ENCODE measurements around the gene FNDC4.
"Not testable (repeated sequence)": the region's sequence is repeated elsewhere in the genome, so short reads cannot be mapped to it uniquely, and the experiment has no call there.

The FNDC4 gene

DNA sequence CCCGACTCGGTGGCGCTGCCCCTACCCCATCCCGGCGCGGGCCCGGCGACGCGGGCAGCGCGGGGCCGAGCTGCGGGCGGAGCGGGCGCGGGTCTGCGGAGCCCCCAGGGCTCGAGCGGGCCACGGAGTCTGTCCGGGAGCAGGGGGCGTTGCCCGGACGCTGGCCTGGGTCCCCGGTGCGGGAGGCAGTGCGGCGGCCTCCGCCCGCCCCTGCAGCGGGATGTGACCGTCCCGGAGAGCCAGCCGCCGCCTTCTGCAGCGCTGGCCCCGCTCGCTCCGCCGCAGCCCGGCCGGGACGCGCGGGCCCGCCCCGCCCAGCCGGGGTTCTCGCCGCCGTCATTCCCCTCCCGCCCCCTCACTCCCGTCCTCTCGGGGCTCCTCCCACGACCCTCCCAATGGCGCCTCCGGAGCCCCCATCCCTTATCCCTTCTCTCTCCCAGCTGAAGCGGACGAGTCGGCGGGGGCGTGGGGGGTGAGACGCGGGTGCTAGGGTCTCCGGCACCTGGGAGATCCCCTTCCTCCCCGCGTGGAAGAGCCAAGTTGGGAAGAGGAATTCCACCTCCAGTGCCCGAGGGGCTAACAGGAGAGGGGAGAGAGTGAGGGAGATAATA lies at the start of gene FNDC4:
FNDC4 (minus strand) TSS at position 257 of the 611 bp plus-strand sequence. CDS start 521 bp downstream, outside the sequence.
- TF ChIP-seq FOXP2 (optimal IDR thresholded peaks at IDR 0.05; ENCODE audit: control extremely low read depth, extremely low read length, insufficient read depth) = no peak
- no peak for TF ChIP-seq EZH2 (IDR thresholded peaks at IDR 0.05)
- TF ChIP-seq POLR2AphosphoS5 (IDR thresholded peaks at IDR 0.05; ENCODE audit: borderline replicate concordance, low read depth, low read length) = no peak
- Histone ChIP-seq H3K4me3 (peak within 1 kb of the TSS; percentile 83), H3K9me3 (ENCODE audit: low read depth, low read length) (no peaks in the 10 kb centered on the region), H3K27ac (no peak within 1 kb of the TSS), H3K9ac (ENCODE audit: insufficient read length) (peak within 1 kb of the TSS; percentile 57), H3K36me3 (ENCODE audit: insufficient read depth, low read length) (no peaks in the 10 kb centered on the region)
- no peak for DNase-seq (ENCODE audit: low read depth, low spot score)

DNA sequence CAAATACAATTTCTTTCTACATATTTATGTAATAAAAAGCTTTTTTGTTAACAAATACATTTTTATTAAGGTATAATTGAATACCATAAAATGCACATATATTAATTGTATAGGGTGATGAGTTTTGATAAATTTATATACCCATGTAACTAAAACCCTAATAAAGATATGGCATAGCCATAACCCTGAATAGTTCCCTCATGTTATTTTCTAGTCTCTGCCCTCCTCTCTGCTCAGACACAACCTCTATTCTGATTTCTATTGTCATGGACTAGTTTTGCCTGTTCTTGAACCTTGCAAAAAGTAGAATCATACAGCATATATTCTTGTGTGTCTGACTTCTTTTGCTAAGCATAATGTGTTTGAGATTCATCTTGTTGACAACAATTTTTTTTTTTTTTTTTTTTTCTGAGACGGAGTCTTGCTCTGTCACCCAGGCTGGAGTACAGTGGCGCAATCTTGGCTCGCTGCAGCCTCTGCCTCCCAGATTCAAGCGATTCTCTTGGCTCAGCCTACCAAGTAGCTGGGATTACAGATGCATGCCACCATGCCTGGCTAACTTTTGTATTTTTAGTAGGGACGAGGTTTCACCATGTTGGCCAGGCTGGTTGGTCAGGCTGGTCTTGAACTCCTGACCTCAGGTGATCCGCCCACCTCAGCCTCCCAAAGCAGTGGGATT lies 49.3 kb upstream of the FNDC4 start:
- Histone ChIP-seq H3K9ac (ENCODE audit: insufficient read length) (no peak overlapping the region), H3K9me3 (ENCODE audit: low read depth, low read length) (no peaks in the 10 kb centered on the region), H3K36me3 (ENCODE audit: insufficient read depth, low read length) (no peaks in the 10 kb centered on the region), H3K4me3 (no peak overlapping the region), H3K27ac (no peak overlapping the region)
- TF ChIP-seq EZH2 (IDR thresholded peaks at IDR 0.05) (no peak), POLR2AphosphoS5 (IDR thresholded peaks at IDR 0.05; ENCODE audit: borderline replicate concordance, low read depth, low read length) (no peak), FOXP2 (optimal IDR thresholded peaks at IDR 0.05; ENCODE audit: control extremely low read depth, extremely low read length, insufficient read depth) (no peak)
- DNase-seq (ENCODE audit: low read depth, low spot score) = no peak

GRCh38 chr2:27539649-27540048 lies 44.6 kb upstream of the FNDC4 start:
- H3K4me3 ChIP-seq; H3K9ac ChIP-seq (ENCODE audit: insufficient read length); H3K27ac ChIP-seq; H3K9me3 ChIP-seq (ENCODE audit: low read depth, low read length); DNase-seq (ENCODE audit: low read depth, low spot score); H3K36me3 ChIP-seq (ENCODE audit: insufficient read depth, low read length): not testable (repeated sequence)

DNA sequence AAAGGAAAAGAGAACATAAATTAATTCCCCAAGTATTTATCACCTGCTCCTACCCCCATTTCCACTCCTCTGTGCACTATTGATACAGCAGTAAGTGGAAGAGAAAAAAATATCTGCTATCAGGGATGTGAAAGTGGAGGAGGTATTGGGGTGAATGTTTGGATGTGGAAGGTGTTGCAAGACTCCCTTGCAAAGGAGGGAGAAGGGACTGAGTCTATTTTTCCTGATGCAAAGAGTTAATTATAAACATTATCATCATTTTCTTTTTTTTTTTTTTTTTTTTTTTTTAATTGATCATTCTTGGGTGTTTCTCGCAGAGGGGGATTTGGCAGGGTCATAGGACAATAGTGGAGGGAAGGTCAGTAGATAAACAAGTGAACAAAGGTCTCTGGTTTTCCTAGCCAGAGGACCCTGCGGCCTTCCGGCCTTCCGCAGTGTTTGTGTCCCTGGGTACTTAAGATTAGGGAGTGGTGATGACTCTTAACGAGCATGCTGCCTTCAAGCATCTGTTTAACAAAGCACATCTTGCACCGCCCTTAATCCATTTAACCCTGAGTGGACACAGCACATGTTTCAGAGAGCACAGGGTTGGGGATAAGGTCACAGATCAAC lies 43.9 kb upstream of the FNDC4 start:
- not testable (repeated sequence) for H3K27ac ChIP-seq; DNase-seq (ENCODE audit: low read depth, low spot score); H3K36me3 ChIP-seq (ENCODE audit: insufficient read depth, low read length); H3K9ac ChIP-seq (ENCODE audit: insufficient read length); H3K9me3 ChIP-seq (ENCODE audit: low read depth, low read length); H3K4me3 ChIP-seq

- Histone ChIP-seq H3K9ac (ENCODE audit: insufficient read length) (no peak overlapping the region), H3K9me3 (ENCODE audit: low read depth, low read length) (no peaks in the 10 kb centered on the region), H3K36me3 (ENCODE audit: insufficient read depth, low read length) (no peaks in the 10 kb centered on the region), H3K4me3 (no peak overlapping the region), H3K27ac (no peak overlapping the region)
- no peak for TF ChIP-seq POLR2AphosphoS5 (IDR thresholded peaks at IDR 0.05; ENCODE audit: borderline replicate concordance, low read depth, low read length)
- no peak for TF ChIP-seq EZH2 (IDR thresholded peaks at IDR 0.05)
- TF ChIP-seq FOXP2 (optimal IDR thresholded peaks at IDR 0.05; ENCODE audit: control extremely low read depth, extremely low read length, insufficient read depth) = no peak
- DNase-seq (ENCODE audit: low read depth, low spot score) = no peak
Observed at GRCh38 chr2:27537287-27537686, 42.3 kb upstream of the FNDC4 start.

- Histone ChIP-seq H3K36me3 (ENCODE audit: insufficient read depth, low read length) (no peaks in the 10 kb centered on the region), H3K4me3 (no peak overlapping the region), H3K9ac (ENCODE audit: insufficient read length) (no peak overlapping the region), H3K27ac (no peak overlapping the region), H3K9me3 (ENCODE audit: low read depth, low read length) (no peaks in the 10 kb centered on the region)
- TF ChIP-seq EZH2 (IDR thresholded peaks at IDR 0.05) = no peak
- no peak for DNase-seq (ENCODE audit: low read depth, low spot score)
Observed at GRCh38 chr2:27531983-27532382, 37.0 kb upstream of the FNDC4 start.

DNA sequence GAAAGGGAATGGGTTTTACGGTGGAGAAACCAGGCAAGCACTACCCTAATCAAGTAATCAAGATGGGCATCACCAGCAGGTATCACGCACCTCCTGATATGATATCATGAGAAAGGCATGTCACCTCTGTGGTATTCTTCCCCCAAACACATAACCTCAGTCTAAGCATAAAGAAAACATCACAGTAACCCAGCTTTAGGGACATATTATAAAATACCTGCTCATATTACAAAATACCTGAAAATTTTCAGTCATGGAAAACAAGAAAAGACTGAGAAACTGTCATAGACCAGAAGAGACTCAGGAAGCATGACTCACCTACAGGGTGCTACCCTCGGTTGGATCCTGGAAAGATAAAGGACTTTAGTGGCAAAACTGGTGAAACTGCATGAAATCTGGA lies 32.2 kb upstream of the FNDC4 start:
- H3K4me3 ChIP-seq = no peak overlapping the region
- no peaks in the 10 kb centered on the region for H3K36me3 ChIP-seq (ENCODE audit: insufficient read depth, low read length)
- no peak overlapping the region for H3K27ac ChIP-seq
- no peak overlapping the region for H3K9ac ChIP-seq (ENCODE audit: insufficient read length)
- TF ChIP-seq EZH2 (IDR thresholded peaks at IDR 0.05) = no peak
- no peak for TF ChIP-seq FOXP2 (optimal IDR thresholded peaks at IDR 0.05; ENCODE audit: control extremely low read depth, extremely low read length, insufficient read depth)
- TF ChIP-seq POLR2AphosphoS5 (IDR thresholded peaks at IDR 0.05; ENCODE audit: borderline replicate concordance, low read depth, low read length) = no peak
- no peaks in the 10 kb centered on the region for H3K9me3 ChIP-seq (ENCODE audit: low read depth, low read length)
- DNase-seq (ENCODE audit: low read depth, low spot score) = no peak

GRCh38 chr2:27522400-27522945 lies 27.5 kb upstream of the FNDC4 start:
- Histone ChIP-seq H3K9ac (ENCODE audit: insufficient read length) (no peak overlapping the region), H3K4me3 (no peak overlapping the region), H3K9me3 (ENCODE audit: low read depth, low read length) (no peaks in the 10 kb centered on the region), H3K27ac (no peak overlapping the region), H3K36me3 (ENCODE audit: insufficient read depth, low read length) (no peaks in the 10 kb centered on the region)
- TF ChIP-seq EZH2 (IDR thresholded peaks at IDR 0.05) (no peak), POLR2AphosphoS5 (IDR thresholded peaks at IDR 0.05; ENCODE audit: borderline replicate concordance, low read depth, low read length) (no peak), FOXP2 (optimal IDR thresholded peaks at IDR 0.05; ENCODE audit: control extremely low read depth, extremely low read length, insufficient read depth) (no peak)
- no peak for DNase-seq (ENCODE audit: low read depth, low spot score)

GRCh38 chr2:27520316-27520715 lies 25.3 kb upstream of the FNDC4 start:
- no peaks in the 10 kb centered on the region for H3K36me3 ChIP-seq (ENCODE audit: insufficient read depth, low read length)
- H3K9ac ChIP-seq (ENCODE audit: insufficient read length) = no peak overlapping the region
- H3K4me3 ChIP-seq = no peak overlapping the region
- no peak overlapping the region for H3K27ac ChIP-seq
- no peak for DNase-seq (ENCODE audit: low read depth, low spot score)
- H3K9me3 ChIP-seq (ENCODE audit: low read depth, low read length) = no peaks in the 10 kb centered on the region
- TF ChIP-seq FOXP2 (optimal IDR thresholded peaks at IDR 0.05; ENCODE audit: control extremely low read depth, extremely low read length, insufficient read depth) (no peak), EZH2 (IDR thresholded peaks at IDR 0.05) (no peak), POLR2AphosphoS5 (IDR thresholded peaks at IDR 0.05; ENCODE audit: borderline replicate concordance, low read depth, low read length) (no peak)
